ENCODE data around the gene KL. TPM values are rescaled to one million over a fixed set of nuclear protein-coding genes. Genes with fewer than 3 reads are reported as not detected.

KL gene
- total and polyA plus RNA-seq, 2 experiments from 2014 or later: 0.03 TPM; not detected in 1

- no peak for DNase-seq (ENCODE audit: low spot score)
- H3K9me2 ChIP-seq (ENCODE audit: insufficient read depth): no peaks in the 10 kb centered on the region
- Mint-ChIP-seq H3K27ac (peak overlapping the region; percentile 13; the same call in 1 of the 2 replicates), H3K4me1 (peaks cover 14% of the 10 kb centered on the region), H3K9me3 (no peaks in the 10 kb centered on the region; the same call in 2 of the 3 replicates), H3K4me3 (no peak overlapping the region), H3K27me3 (ENCODE audit: insufficient read depth, low read depth, poor library complexity) (no peaks in the 10 kb centered on the region), H3K36me3 (ENCODE audit: low read depth) (no peaks in the 10 kb centered on the region)
- no peaks in the 10 kb centered on the region for H3K27me3 ChIP-seq (ENCODE audit: insufficient read depth)
- H3K36me3 ChIP-seq (ENCODE audit: insufficient read depth): no peaks in the 10 kb centered on the region
- H3K4me2 ChIP-seq: no peak overlapping the region
- H3F3A ChIP-seq (replicated peaks; ENCODE audit: low read depth): no peaks in the 10 kb centered on the region
- H4K20me1 ChIP-seq (replicated peaks; ENCODE audit: insufficient read depth): no peaks in the 10 kb centered on the region; the same call in 1 of the 2 replicates
- no peak overlapping the region for H3K4me3 ChIP-seq
- H2AFZ ChIP-seq: no peak overlapping the region
- H3K4me1 ChIP-seq (ENCODE audit: insufficient read depth): no peaks in the 10 kb centered on the region
- ATAC-seq: no peak
- H3K27ac ChIP-seq (ENCODE audit: low read depth): no peak overlapping the region
- H3K79me2 ChIP-seq (replicated peaks; ENCODE audit: insufficient read depth): no peaks in the 10 kb centered on the region
- TF ChIP-seq STAT1 (IDR thresholded peaks at IDR 0.05; ENCODE audit: unreplicated experiment) (no peak), NANOG (IDR thresholded peaks at IDR 0.05; ENCODE audit: borderline replicate concordance) (no peak), ZNF114 (CRISPR knock-in tag; IDR thresholded peaks at IDR 0.05) (no peak), CREB1 (CRISPR knock-in tag; IDR thresholded peaks at IDR 0.05; ENCODE audit: low read depth) (no peak), POLR2AphosphoS5 (IDR thresholded peaks at IDR 0.05; ENCODE audit: low read depth) (no peak), EZH2 (IDR thresholded peaks at IDR 0.05; ENCODE audit: low read depth, unreplicated experiment) (no peak), ZNF462 (CRISPR knock-in tag; IDR thresholded peaks at IDR 0.05) (no peak), ZNF331 (CRISPR knock-in tag; IDR thresholded peaks at IDR 0.05; ENCODE audit: low read depth) (no peak), ETS1 (IDR thresholded peaks at IDR 0.05) (no peak), JUNB (IDR thresholded peaks at IDR 0.05; ENCODE audit: unreplicated experiment) (no peak), REST (IDR thresholded peaks at IDR 0.05; ENCODE audit: unreplicated experiment) (no peak), EZH2phosphoT487 (IDR thresholded peaks at IDR 0.05; ENCODE audit: unreplicated experiment) (no peak)
- TF ChIP-seq, protein P1, sequence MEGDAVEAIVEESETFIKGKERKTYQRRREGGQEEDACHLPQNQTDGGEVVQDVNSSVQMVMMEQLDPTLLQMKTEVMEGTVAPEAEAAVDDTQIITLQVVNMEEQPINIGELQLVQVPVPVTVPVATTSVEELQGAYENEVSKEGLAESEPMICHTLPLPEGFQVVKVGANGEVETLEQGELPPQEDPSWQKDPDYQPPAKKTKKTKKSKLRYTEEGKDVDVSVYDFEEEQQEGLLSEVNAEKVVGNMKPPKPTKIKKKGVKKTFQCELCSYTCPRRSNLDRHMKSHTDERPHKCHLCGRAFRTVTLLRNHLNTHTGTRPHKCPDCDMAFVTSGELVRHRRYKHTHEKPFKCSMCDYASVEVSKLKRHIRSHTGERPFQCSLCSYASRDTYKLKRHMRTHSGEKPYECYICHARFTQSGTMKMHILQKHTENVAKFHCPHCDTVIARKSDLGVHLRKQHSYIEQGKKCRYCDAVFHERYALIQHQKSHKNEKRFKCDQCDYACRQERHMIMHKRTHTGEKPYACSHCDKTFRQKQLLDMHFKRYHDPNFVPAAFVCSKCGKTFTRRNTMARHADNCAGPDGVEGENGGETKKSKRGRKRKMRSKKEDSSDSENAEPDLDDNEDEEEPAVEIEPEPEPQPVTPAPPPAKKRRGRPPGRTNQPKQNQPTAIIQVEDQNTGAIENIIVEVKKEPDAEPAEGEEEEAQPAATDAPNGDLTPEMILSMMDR (conservative IDR thresholded peaks at IDR 0.05; ENCODE audit: low read depth in 2 of 2): no peak
Measured at GRCh38 chr13:33072759-33073158, 56.5 kb downstream of the KL start.
